Measurements from ENCODE around the gene IBA57.

The IBA57 gene

DNA sequence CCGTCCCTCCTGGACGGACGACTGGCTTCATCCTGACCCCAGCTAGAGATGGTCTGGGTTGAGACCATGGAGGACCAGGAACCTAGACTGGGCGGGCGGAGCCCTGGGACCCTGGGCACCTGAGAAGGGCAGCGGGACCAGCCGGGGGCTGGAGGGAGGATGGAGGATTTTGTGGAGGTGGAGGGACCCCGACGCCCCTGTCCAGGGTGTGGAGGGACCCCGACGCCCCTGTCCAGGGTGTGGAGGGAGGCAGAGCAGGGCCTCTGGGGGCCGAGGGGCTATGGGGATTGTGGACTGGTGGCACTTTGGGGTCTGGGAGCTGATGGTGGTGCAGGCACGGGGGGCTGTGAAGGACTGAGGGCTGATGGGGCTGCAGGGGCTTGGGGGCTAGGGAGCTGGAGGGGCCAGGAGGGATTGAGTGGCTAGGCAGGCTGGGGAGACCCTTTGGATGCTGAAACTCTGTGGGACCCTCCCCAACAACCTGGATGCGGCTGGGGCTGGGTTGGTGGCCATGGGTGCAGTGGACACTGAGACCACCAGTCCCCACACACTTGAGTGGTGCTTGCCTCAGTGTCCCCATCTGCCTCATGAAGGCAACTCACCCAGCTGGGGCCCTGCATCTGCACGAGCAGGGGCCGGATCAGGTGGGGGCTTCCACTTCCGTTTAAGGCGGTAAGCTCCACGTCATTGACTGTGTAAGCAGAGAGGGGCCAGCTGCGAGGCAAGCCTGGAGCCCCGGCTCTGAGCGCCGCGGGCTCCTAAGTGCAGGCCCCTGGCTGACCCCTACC is 8.5 kb upstream of the IBA57 start:
- DNase-seq (ENCODE audit: low read depth in 2 of 2), result no peak

DNA sequence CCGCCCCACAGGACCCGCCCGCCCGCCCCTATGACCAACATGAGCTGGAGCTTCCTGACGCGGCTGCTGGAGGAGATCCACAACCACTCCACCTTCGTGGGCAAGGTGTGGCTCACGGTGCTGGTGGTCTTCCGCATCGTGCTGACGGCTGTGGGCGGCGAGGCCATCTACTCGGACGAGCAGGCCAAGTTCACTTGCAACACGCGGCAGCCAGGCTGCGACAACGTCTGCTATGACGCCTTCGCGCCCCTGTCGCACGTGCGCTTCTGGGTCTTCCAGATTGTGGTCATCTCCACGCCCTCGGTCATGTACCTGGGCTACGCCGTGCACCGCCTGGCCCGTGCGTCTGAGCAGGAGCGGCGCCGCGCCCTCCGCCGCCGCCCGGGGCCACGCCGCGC is 7.9 kb upstream of the IBA57 start:
- no peak for DNase-seq (ENCODE audit: low read depth in 2 of 2)

DNA sequence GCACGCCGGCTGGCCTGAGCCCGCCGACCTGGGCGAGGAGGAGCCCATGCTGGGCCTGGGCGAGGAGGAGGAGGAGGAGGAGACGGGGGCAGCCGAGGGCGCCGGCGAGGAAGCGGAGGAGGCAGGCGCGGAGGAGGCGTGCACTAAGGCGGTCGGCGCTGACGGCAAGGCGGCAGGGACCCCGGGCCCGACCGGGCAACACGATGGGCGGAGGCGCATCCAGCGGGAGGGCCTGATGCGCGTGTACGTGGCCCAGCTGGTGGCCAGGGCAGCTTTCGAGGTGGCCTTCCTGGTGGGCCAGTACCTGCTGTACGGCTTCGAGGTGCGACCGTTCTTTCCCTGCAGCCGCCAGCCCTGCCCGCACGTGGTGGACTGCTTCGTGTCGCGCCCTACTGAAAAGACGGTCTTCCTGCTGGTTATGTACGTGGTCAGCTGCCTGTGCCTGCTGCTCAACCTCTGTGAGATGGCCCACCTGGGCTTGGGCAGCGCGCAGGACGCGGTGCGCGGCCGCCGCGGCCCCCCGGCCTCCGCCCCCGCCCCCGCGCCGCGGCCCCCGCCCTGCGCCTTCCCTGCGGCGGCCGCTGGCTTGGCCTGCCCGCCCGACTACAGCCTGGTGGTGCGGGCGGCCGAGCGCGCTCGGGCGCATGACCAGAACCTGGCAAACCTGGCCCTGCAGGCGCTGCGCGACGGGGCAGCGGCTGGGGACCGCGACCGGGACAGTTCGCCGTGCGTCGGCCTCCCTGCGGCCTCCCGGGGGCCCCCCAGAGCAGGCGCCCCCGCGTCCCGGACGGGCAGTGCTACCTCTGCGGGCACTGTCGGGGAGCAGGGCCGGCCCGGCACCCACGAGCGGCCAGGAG is 7.2 kb upstream of the IBA57 start:
- DNase-seq (ENCODE audit: low read depth in 2 of 2), result no peak

DNA sequence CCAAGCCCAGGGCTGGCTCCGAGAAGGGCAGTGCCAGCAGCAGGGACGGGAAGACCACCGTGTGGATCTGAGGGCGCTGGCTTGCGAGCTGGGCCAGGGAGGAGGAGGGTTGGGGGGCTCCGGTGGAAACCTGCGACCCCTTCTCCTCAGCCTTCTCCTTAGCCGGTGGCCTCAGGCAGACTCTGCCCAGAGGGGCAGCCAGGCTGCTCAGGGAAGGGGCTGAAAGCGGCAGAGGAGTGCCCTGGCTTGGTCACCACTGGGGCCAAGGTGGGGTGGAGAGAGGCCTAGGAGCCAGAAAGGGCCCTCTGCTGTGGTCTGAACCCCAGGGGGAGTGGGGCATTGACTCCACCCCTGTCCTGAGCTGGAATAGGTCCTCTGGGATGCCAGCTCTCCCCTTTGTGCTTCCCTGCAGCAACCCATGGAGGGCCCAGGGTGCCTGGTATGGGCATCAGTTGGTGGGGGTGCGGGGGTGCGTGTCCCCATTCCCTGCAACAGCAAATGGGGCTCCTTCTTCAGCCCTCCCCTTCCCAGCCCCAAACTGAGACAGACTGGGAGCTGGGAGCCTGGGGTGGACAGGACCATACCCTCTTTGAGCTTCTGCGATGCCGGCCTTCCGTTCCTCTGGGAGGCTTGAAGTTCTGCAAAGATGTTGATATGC is 6.5 kb upstream of the IBA57 start:
- no peak for DNase-seq (ENCODE audit: low read depth in 2 of 2)

GRCh38 chr1:228160201-228160761 is 5.3 kb upstream of the IBA57 start:
- DNase-seq (ENCODE audit: low read depth in 2 of 2), result no peak

DNA sequence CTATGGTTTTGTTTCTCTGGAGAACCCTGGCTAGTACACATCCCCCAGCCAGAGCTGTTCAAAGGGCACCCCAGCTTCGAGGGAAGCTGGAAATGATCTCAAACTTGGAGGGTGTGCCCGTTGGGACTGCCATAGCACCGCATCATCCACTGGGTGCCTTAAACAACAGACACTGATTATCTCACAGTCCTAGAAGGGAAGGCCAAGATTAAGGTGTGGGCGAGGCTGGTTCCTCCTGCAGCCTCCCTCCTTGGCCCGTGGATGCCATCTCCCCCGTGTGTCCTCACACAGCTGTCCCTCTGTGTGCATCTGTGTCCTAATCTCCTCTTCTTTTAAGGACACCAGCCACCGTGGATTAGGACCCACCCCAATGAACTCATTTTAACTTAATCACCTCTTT is 4.2 kb upstream of the IBA57 start:
- DNase-seq (ENCODE audit: low read depth in 2 of 2), result no peak

- DNase-seq (ENCODE audit: low read depth in 2 of 2), result no peak
Observed at GRCh38 chr1:228161866-228162265, 3.7 kb upstream of the IBA57 start.

DNA sequence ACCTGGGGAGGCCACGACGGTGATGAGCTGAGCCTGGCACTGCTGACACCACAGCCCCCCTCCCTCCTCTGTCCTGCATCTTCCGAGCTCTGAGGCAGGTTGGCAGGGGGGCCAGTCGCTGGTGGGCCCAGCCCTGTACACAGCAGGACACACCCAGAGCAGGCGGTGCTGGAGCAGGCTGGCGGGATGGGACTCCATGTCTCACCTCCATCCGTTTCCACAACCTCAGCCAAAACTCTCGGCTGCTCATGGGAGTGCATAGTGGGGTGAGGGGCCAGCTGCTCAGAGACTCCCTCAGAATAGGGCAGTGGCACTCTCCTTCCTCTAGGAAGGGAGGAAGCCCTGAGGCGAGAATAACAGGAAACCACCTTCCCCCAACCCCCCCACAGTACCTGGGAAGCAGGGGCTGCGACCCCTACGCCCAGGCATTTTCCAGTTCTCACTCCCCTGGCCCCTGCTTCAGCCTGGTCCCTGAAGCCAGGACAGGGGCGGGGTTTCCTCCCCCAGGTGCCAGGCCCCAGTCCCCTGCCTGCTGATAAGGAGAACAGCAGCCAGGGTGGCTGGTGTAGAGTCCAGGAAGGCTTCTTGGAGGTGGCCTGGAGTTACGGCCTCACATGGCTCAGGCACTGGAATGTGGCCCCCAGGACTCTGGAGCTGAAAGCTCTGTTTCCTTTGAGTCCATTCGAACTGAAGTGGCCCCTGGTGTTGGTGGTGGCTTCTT is 3.2 kb upstream of the IBA57 start:
- no peak for DNase-seq (ENCODE audit: low read depth in 2 of 2)

- DNase-seq (ENCODE audit: low read depth in 2 of 2), result no peak
Observed at GRCh38 chr1:228163007-228163753, 2.4 kb upstream of the IBA57 start.

GRCh38 chr1:228163776-228164519 is 1.7 kb upstream of the IBA57 start:
- DNase-seq (ENCODE audit: low read depth in 2 of 2), result no peak

DNA sequence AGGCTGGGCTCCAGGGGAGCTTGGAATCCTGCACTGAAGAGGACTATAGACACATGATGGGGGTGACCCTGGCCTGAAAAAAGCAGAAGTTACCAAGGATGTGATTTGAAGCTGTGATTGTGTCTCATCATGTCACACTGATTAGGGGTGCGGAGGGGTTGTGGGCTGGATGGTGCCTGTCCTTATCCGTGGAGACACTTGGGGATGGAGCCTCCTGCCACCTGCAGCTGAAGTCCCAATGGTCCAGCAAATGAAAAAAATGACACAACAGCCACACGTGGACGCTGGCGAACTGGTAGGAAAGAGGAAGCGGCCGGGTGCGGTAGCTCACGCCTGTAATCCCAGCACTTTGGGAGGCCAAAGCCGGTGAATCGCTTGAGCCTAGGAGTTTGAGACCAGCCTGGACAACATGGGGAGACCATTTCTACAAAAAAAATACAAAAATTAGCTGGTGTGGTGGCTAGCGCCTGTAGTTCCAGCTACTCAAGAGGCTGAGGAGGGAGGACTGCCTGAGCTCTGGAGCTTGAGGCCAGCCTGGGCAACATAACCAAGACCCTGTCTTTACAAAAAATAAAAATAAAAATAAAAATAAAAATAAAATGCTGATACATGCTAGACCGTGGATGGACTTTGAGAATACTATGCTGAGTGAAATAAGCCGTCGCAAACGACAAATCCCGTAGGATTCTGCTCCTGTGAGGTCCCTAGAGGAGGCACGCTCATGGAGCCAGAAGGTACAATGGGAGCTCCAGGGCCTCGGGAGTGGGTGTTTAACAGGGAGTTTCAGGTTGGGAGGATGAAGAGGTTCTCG is 838 bp upstream of the IBA57 start:
- DNase-seq (ENCODE audit: low read depth in 2 of 2), result no peak

DNA sequence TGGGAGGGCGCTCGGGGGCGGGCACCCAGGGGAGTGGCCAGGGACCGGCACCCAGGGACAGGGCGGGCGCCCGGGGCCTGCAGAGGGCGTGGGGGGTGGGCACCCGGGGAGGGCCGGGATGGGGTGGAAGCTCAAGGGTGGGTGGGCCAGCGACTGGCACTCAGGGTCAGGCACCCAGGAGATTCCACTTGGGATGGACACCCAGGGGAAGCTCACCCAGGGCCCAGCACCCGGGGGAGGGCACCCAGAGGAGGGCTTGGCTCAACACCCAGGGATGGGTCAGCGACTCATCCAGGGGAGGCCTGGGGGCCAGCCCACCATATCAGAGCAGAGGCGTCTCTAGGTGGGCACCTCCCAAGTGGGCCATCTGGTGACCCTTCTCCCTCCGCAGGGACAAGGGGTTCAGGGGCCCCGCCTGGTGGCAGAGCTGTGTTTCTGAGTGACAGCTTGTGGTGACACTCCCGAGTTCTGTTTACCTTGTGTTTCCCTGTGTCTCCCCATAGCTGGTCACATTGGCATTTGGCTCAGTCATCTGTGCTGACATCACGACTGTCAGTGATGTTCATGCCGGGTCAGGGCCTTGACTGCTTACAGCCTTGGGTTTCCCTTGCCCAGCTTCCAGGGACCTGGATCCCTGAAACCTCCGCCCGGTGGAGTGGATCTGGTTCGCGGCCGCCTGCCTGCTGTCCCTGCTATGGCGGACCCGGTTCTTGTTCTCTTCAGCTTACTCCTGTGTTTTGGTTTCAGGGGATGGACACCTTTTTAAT is 749 bp downstream of the IBA57 start:
- DNase-seq (ENCODE audit: low read depth in 2 of 2), result no peak

GRCh38 chr1:228168563-228169270 is 3.1 kb downstream of the IBA57 start:
- no peak for DNase-seq (ENCODE audit: low read depth in 2 of 2)

- DNase-seq (ENCODE audit: low read depth in 2 of 2), result no peak
Observed at GRCh38 chr1:228169345-228169744, 3.7 kb downstream of the IBA57 start.

- DNase-seq (ENCODE audit: low read depth in 2 of 2), result no peak
Observed at GRCh38 chr1:228170666-228171065, 5.1 kb downstream of the IBA57 start.

DNA sequence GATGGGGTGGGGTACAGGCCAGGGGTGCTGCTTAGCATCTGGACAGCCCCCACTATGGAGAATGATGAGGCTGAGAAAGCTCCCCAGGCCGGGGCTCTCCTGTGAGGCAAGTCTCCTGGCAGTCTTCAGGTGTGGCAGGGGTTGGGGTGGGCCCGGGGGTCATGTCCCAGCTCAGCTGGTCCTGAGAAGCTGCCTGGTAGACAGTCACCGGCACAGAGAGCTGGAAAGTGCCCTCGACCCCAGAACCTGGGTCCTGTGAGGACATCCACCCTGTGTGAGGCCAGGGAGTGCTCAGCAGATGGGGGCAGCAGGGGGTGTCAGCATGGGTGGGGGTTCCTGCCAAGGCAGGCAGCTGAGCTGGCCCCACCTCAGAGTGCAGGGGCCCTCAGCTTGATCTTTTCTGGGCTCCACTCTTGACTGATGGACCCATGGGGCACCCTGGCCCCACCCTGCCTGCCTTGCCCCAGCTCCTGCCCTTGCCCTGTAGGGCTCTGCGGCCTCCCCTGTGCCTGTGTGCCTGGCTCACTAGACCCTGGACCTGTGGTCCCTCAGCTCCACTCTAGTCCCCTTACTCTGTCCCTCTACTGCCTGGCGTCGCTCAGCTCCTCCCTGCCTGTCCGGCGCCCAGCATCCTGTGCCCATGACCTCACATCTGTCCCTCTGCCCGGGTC is 5.8 kb downstream of the IBA57 start:
- DNase-seq (ENCODE audit: low read depth in 2 of 2), result no peak
